Activated CD8-positive, alpha-beta memory T cell treated with anti-CD3 and anti-CD28 coated beads, Interleukin-2, amount 50 U/mL, for 1 hour (primary cell): Measurements from ENCODE around the gene FBXL5.

Source experiments
- DNase-seq: peaks from one replicate; pipeline ENCODE4 v3.0.0-alpha.2; 2020; ENCODE audit errors: extremely low read depth

Gene FBXL5

GRCh38 chr4:15676039-15676438 lies 20.9 kb upstream of the FBXL5 start:
- DNase-seq, result no peak

- DNase-seq, result no peak
Measured at GRCh38 chr4:15675356-15675755, 20.2 kb upstream of the FBXL5 start.

- DNase-seq, result no peak
Measured at GRCh38 chr4:15674926-15675325, 19.8 kb upstream of the FBXL5 start.

GRCh38 chr4:15674046-15674445 lies 18.9 kb upstream of the FBXL5 start:
- no peak for DNase-seq

GRCh38 chr4:15673337-15673736 lies 18.2 kb upstream of the FBXL5 start:
- DNase-seq, result no peak

- no peak for DNase-seq
Measured at GRCh38 chr4:15672101-15672500, 16.9 kb upstream of the FBXL5 start.

- no peak for DNase-seq
Measured at GRCh38 chr4:15670576-15670975, 15.4 kb upstream of the FBXL5 start.

- no peak for DNase-seq
Measured at GRCh38 chr4:15668566-15669435, 13.6 kb upstream of the FBXL5 start.

GRCh38 chr4:15667006-15667405 lies 11.8 kb upstream of the FBXL5 start:
- DNase-seq, result no peak

- DNase-seq, result no peak
Measured at GRCh38 chr4:15665753-15666365, 10.7 kb upstream of the FBXL5 start.

- DNase-seq, result no peak
Measured at GRCh38 chr4:15659768-15660570, 4.8 kb upstream of the FBXL5 start.

GRCh38 chr4:15658781-15659180 lies 3.6 kb upstream of the FBXL5 start:
- no peak for DNase-seq

GRCh38 chr4:15658136-15658770 lies 3.1 kb upstream of the FBXL5 start:
- DNase-seq, result no peak

GRCh38 chr4:15657366-15657765 lies 2.2 kb upstream of the FBXL5 start:
- DNase-seq, result no peak

- DNase-seq, result no peak
Measured at GRCh38 chr4:15656038-15656470, 897 bp upstream of the FBXL5 start.

- DNase-seq, result no peak
Measured at GRCh38 chr4:15654593-15655222, 449 bp downstream of the FBXL5 start.

- no peak for DNase-seq
Measured at GRCh38 chr4:15653864-15654592, 1.1 kb downstream of the FBXL5 start.

GRCh38 chr4:15653420-15653819 lies 1.7 kb downstream of the FBXL5 start:
- no peak for DNase-seq

GRCh38 chr4:15652841-15653240 lies 2.3 kb downstream of the FBXL5 start:
- DNase-seq, result no peak

- DNase-seq, result no peak
Measured at GRCh38 chr4:15652191-15652590, 3.0 kb downstream of the FBXL5 start.

- no peak for DNase-seq
Measured at GRCh38 chr4:15651676-15652075, 3.5 kb downstream of the FBXL5 start.
